A549 treated with AZD9567 at 1 μM for 4 hours (cell line): ENCODE measurements around the gene LORICRIN. TPM values are rescaled to one million over a fixed set of nuclear protein-coding genes. Genes with fewer than 3 reads are reported as not detected.

Source experiments
- total RNA-seq: library from RNA; stranded (reverse); fragments of 200-300 nt; extraction: Qiagen RNA extraction; gene quantifications from 5 replicates; pipeline ENCODE4 v1.2.3, GENCODE V29; 2022; ENCODE audit not compliant: insufficient read depth

LORICRIN gene
- total RNA-seq: not detected in 5 replicates

DNA sequence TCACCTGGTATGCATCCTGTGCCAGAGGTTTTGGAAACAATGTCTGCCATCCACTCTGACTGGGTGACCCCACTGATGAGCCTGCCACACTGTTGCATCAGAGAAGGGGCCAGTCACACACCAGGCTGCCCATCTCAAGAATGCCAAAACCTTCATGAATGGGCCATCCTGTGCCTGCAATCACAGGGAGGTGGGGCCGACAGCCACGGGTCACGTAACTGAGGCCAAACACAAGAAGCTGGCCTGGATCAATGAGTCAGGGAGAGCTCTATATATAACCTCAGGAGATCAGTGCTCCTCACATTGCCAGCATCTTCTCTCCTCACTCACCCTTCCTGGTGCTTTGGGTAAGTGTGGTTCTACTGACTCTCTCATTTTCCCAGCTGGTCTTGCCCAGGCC lies at the start of gene LORICRIN:
LORICRIN (plus strand) TSS at position 301 of the 400 bp plus-strand sequence. CDS start 1,263 bp downstream, outside the sequence.

DNA sequence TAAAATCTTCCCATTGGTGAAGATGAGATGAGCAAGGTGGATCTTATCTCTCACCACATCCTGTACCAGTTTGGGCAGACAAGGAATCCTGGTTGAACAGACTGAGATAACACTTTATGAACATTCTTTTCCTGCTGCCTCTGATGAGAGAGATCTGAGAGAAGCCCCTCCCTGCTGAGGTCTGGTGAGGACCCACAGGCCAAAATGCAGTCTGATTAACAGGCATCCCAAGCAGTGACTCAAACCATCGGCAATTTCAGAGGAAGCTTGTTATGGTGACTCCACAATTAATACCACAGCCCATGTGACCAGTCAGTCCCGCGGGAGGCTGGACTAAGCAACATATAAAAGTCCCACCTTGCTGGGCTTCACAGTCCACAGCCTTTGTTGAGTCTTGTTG lies 42.3 kb upstream of the LORICRIN start, which contains the start of gene PRR9:
PRR9 (plus strand) TSS at position 373 of the 400 bp plus-strand sequence. CDS start 561 bp downstream, outside the sequence.

Other genes starting within 250 kb of the LORICRIN start
- not detected in 5 replicates for gene SPRR1B, start 228.5 kb upstream of the LORICRIN start, total RNA-seq
- gene SPRR2D, start 218.6 kb upstream of the LORICRIN start, total RNA-seq: not detected in 5 replicates
- gene SPRR2A, start 202.2 kb upstream of the LORICRIN start, total RNA-seq: not detected in 5 replicates
- not detected in 5 replicates for gene SPRR2B, start 188.1 kb upstream of the LORICRIN start, total RNA-seq
- not detected in 5 replicates for gene SPRR2E, start 165.2 kb upstream of the LORICRIN start, total RNA-seq
- gene SPRR2F, start 146.2 kb upstream of the LORICRIN start, total RNA-seq: not detected in 5 replicates
- gene SPRR2G, start 108.8 kb upstream of the LORICRIN start, total RNA-seq: not detected in 5 replicates
- not detected in 5 replicates for gene LELP1, start 56.3 kb upstream of the LORICRIN start, total RNA-seq
- 0.08 TPM in 1 of 5 replicates, not detected in the others for gene PRR9, start 42.1 kb upstream of the LORICRIN start, total RNA-seq
- not detected in 5 replicates for gene PGLYRP3, start 53.3 kb downstream of the LORICRIN start, total RNA-seq
- not detected in 5 replicates for gene PGLYRP4, start 89.2 kb downstream of the LORICRIN start, total RNA-seq
- gene S100A9, start 98.2 kb downstream of the LORICRIN start, total RNA-seq: 0.49 to 1.2 TPM (median 0.80 TPM) in 4 of 5 replicates, not detected in the other
- gene S100A12, start 115.9 kb downstream of the LORICRIN start, total RNA-seq: not detected in 5 replicates
- gene S100A8, start 131.4 kb downstream of the LORICRIN start, total RNA-seq: not detected in 5 replicates
- not detected in 5 replicates for gene S100A7A, start 156.8 kb downstream of the LORICRIN start, total RNA-seq
- not detected in 5 replicates for gene S100A7, start 201.0 kb downstream of the LORICRIN start, total RNA-seq